ENCODE results near the gene PRDM16.

DNA sequence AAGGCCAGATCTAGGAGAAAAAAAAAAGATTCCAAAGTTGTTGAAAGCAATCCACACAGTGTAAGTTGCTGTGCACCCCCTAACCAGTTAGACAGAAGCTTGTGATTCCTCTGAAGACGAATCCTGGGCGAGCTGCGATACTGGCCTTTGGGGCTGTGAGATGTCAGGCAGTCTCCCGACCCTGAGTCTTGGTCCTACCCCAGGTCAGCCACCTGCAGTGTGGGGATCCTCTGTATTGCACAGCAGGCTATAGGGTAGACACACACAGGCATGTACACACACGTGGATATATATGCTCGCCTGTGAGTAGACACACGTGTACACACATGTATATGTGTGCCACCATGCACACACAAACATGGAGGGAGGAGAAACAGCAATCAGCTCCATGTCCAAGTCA lies 34.8 kb upstream of the PRDM16 start:
- TF ChIP-seq CTCF (IDR thresholded peaks at IDR 0.05; ENCODE audit: borderline replicate concordance, extremely low read depth, low read length, poor library complexity, severe bottlenecking) (no peak), EZH2 (IDR thresholded peaks at IDR 0.05; ENCODE audit: borderline replicate concordance, low read depth, low read length, severe bottlenecking) (no peak)
